ENCODE results near the gene PYCARD.

Gene PYCARD

GRCh38 chr16:31238041-31238440 lies 35.5 kb upstream of the PYCARD start:
- no peak overlapping the region for H3K4me2 ChIP-seq (ENCODE audit: low read length, poor library complexity, severe bottlenecking)
- no peak overlapping the region for H3K18ac ChIP-seq (ENCODE audit: low read depth in 1 of 2, low read length in 2 of 2)
- H2AK5ac ChIP-seq (ENCODE audit: low read length, severe bottlenecking): no peak overlapping the region
- peaks cover 5% of the 10 kb centered on the region for H3K9me3 ChIP-seq (ENCODE audit: control insufficient read depth, low read length)
- H3K4ac ChIP-seq (ENCODE audit: low read depth in 1 of 2, low read length in 2 of 2): no peak overlapping the region
- H3K27ac ChIP-seq (ENCODE audit: low read length, poor library complexity, severe bottlenecking): no peak overlapping the region
- no peak overlapping the region for H3K4me3 ChIP-seq (ENCODE audit: insufficient read depth in 1 of 2, low read depth in 1 of 2, low read length in 2 of 2)
- no peak for DNase-seq
- H2BK12ac ChIP-seq (ENCODE audit: low read length in 2 of 2): no peak overlapping the region
- H4K91ac ChIP-seq (ENCODE audit: low read length): no peak overlapping the region
- H3K9ac ChIP-seq (ENCODE audit: low read length): no peak overlapping the region
- H3K79me1 ChIP-seq (replicated peaks; ENCODE audit: low read length, poor library complexity, severe bottlenecking): no peaks in the 10 kb centered on the region
- H3K27me3 ChIP-seq (ENCODE audit: control insufficient read depth in 1 of 2, insufficient read depth in 1 of 2, low read length in 2 of 2): peaks cover 0 to 23% of the 10 kb centered on the region in 2 experiments
- H2BK5ac ChIP-seq (ENCODE audit: low read depth, low read length, poor library complexity, severe bottlenecking): no peak overlapping the region
- H4K8ac ChIP-seq (ENCODE audit: low read length): no peak overlapping the region
- no peaks in the 10 kb centered on the region for H3K4me1 ChIP-seq (ENCODE audit: control insufficient read depth, insufficient read depth, low read depth, low read length)
- no peak overlapping the region for H2AFZ ChIP-seq (ENCODE audit: low read depth, low read length)
- no peak overlapping the region for H3K23ac ChIP-seq (ENCODE audit: low read length in 2 of 2)
- H2BK120ac ChIP-seq (ENCODE audit: low read depth, low read length): no peak overlapping the region
- no peak overlapping the region for H3K14ac ChIP-seq (ENCODE audit: low read length in 2 of 2)
- no peaks in the 10 kb centered on the region for H3K36me3 ChIP-seq (ENCODE audit: control insufficient read depth in 1 of 2, insufficient read depth in 2 of 2, low read depth in 1 of 2, low read length in 2 of 2)
- H2BK15ac ChIP-seq (ENCODE audit: low read depth, poor library complexity, severe bottlenecking): no peak overlapping the region
- 73% methylated on average over 2 of the region's 4 CpGs for WGBS

- Histone ChIP-seq H2BK5ac (ENCODE audit: low read depth, low read length, poor library complexity, severe bottlenecking) (no peak overlapping the region), H2BK120ac (ENCODE audit: low read depth, low read length) (no peak overlapping the region), H3K4me3 (ENCODE audit: insufficient read depth in 1 of 2, low read depth in 1 of 2, low read length in 2 of 2) (no peak overlapping the region), H3K27ac (ENCODE audit: low read length, poor library complexity, severe bottlenecking) (no peak overlapping the region), H3K27me3 (ENCODE audit: control insufficient read depth in 1 of 2, insufficient read depth in 1 of 2, low read length in 2 of 2) (no peaks in the 10 kb centered on the region), H3K4me1 (ENCODE audit: control insufficient read depth, insufficient read depth, low read depth, low read length) (no peaks in the 10 kb centered on the region), H4K8ac (ENCODE audit: low read length) (no peak overlapping the region), H3K4me2 (ENCODE audit: low read length, poor library complexity, severe bottlenecking) (no peak overlapping the region), H3K4ac (ENCODE audit: low read depth in 1 of 2, low read length in 2 of 2) (no peak overlapping the region), H2BK12ac (ENCODE audit: low read length in 2 of 2) (no peak overlapping the region), H4K91ac (ENCODE audit: low read length) (no peak overlapping the region), H2BK15ac (ENCODE audit: low read depth, poor library complexity, severe bottlenecking) (no peak overlapping the region), H3K9me3 (ENCODE audit: control insufficient read depth, low read length) (no peaks in the 10 kb centered on the region), H3K36me3 (ENCODE audit: control insufficient read depth in 1 of 2, insufficient read depth in 2 of 2, low read depth in 1 of 2, low read length in 2 of 2) (no peaks in the 10 kb centered on the region), H2AFZ (ENCODE audit: low read depth, low read length) (no peak overlapping the region), H3K79me1 (replicated peaks; ENCODE audit: low read length, poor library complexity, severe bottlenecking) (no peaks in the 10 kb centered on the region), H3K23ac (ENCODE audit: low read length in 2 of 2) (no peak overlapping the region), H3K9ac (ENCODE audit: low read length) (no peak overlapping the region), H3K18ac (ENCODE audit: low read depth in 1 of 2, low read length in 2 of 2) (no peak overlapping the region), H3K14ac (ENCODE audit: low read length in 2 of 2) (no peak overlapping the region), H2AK5ac (ENCODE audit: low read length, severe bottlenecking) (no peak overlapping the region)
- DNase-seq: no peak
- WGBS: 85% methylated on average over 10 of the region's 10 CpGs
Observed at GRCh38 chr16:31229501-31229900, 26.9 kb upstream of the PYCARD start.

DNA sequence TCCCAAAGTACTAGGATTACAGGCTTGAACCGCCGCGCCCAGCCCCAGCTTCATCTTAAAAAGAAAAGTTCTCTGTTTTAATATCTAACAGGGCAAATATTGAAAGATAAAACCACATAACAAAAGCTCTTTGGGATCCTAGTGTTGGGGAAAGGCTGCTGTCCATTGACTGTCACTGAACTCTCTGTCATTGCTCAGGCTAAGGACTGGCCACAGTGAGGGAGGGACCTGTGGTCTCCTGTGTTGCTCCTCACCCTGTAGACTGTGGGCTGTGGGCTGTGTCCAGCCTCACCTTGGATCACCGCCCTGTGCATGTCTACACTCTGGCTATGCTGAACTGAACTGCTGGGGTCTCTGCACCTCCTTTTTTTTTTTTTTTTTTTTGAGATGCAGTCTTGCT lies 25.6 kb upstream of the PYCARD start:
- Histone ChIP-seq H2BK5ac (ENCODE audit: low read depth, low read length, poor library complexity, severe bottlenecking) (no peak overlapping the region), H3K9me3 (ENCODE audit: control insufficient read depth, low read length) (no peaks in the 10 kb centered on the region), H4K91ac (ENCODE audit: low read length) (no peak overlapping the region), H3K4me2 (ENCODE audit: low read length, poor library complexity, severe bottlenecking) (no peak overlapping the region), H3K23ac (ENCODE audit: low read length in 2 of 2) (no peak overlapping the region), H2BK15ac (ENCODE audit: low read depth, poor library complexity, severe bottlenecking) (no peak overlapping the region), H3K27ac (ENCODE audit: low read length, poor library complexity, severe bottlenecking) (no peak overlapping the region), H3K14ac (ENCODE audit: low read length in 2 of 2) (no peak overlapping the region), H3K36me3 (ENCODE audit: control insufficient read depth in 1 of 2, insufficient read depth in 2 of 2, low read depth in 1 of 2, low read length in 2 of 2) (no peaks in the 10 kb centered on the region), H3K18ac (ENCODE audit: low read depth in 1 of 2, low read length in 2 of 2) (no peak overlapping the region), H4K8ac (ENCODE audit: low read length) (no peak overlapping the region), H3K79me1 (replicated peaks; ENCODE audit: low read length, poor library complexity, severe bottlenecking) (no peaks in the 10 kb centered on the region), H3K9ac (ENCODE audit: low read length) (no peak overlapping the region), H2AFZ (ENCODE audit: low read depth, low read length) (no peak overlapping the region), H2BK120ac (ENCODE audit: low read depth, low read length) (no peak overlapping the region), H3K27me3 (ENCODE audit: control insufficient read depth in 1 of 2, insufficient read depth in 1 of 2, low read length in 2 of 2) (peaks cover 0 to 1% of the 10 kb centered on the region in 2 experiments), H3K4me3 (ENCODE audit: insufficient read depth in 1 of 2, low read depth in 1 of 2, low read length in 2 of 2) (no peak overlapping the region), H2BK12ac (ENCODE audit: low read length in 2 of 2) (no peak overlapping the region), H3K4ac (ENCODE audit: low read depth in 1 of 2, low read length in 2 of 2) (no peak overlapping the region), H3K4me1 (ENCODE audit: control insufficient read depth, insufficient read depth, low read depth, low read length) (no peaks in the 10 kb centered on the region), H2AK5ac (ENCODE audit: low read length, severe bottlenecking) (no peak overlapping the region)
- DNase-seq: no peak
- 100% methylated on average over 1 of the region's 4 CpGs for WGBS

DNA sequence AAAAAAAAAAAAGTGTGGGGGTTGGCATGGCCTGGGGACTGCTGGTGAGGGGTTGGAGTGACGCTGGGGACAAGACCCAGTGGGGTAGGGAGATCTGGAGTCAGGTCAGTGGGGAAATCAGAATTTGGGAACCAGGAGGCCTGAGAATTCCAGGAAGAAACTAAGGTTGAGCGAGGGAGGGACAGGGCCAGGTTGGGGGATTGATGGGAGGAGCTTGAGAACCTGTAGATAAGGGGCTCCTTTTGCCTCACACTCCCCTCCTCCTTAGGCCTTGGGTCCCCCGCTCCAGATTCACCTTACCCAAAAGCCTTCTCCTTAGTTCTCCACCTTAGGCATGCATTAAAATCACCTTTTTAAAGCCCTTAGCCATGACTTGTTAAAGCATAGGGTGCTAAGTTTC lies 22.6 kb upstream of the PYCARD start:
- no peak for DNase-seq
- no peaks in the 10 kb centered on the region for H3K4me1 ChIP-seq (ENCODE audit: control insufficient read depth, insufficient read depth, low read depth, low read length)
- WGBS: 80% methylated on average over 2 of the region's 3 CpGs
- H2AK5ac ChIP-seq (ENCODE audit: low read length, severe bottlenecking): no peak overlapping the region
- H3K36me3 ChIP-seq (ENCODE audit: control insufficient read depth in 1 of 2, insufficient read depth in 2 of 2, low read depth in 1 of 2, low read length in 2 of 2): no peaks in the 10 kb centered on the region
- no peak overlapping the region for H3K4me3 ChIP-seq (ENCODE audit: insufficient read depth in 1 of 2, low read depth in 1 of 2, low read length in 2 of 2)
- H3K79me1 ChIP-seq (replicated peaks; ENCODE audit: low read length, poor library complexity, severe bottlenecking): no peaks in the 10 kb centered on the region
- H3K4me2 ChIP-seq (ENCODE audit: low read length, poor library complexity, severe bottlenecking): no peak overlapping the region
- peaks cover 13 to 18% of the 10 kb centered on the region in 2 experiments for H3K27me3 ChIP-seq (ENCODE audit: control insufficient read depth in 1 of 2, insufficient read depth in 1 of 2, low read length in 2 of 2)
- H2BK5ac ChIP-seq (ENCODE audit: low read depth, low read length, poor library complexity, severe bottlenecking): no peak overlapping the region
- no peak overlapping the region for H4K91ac ChIP-seq (ENCODE audit: low read length)
- H3K9me3 ChIP-seq (ENCODE audit: control insufficient read depth, low read length): no peaks in the 10 kb centered on the region
- H2BK120ac ChIP-seq (ENCODE audit: low read depth, low read length): no peak overlapping the region
- H2BK12ac ChIP-seq (ENCODE audit: low read length in 2 of 2): no peak overlapping the region
- no peak overlapping the region for H3K23ac ChIP-seq (ENCODE audit: low read length in 2 of 2)
- H2AFZ ChIP-seq (ENCODE audit: low read depth, low read length): no peak overlapping the region
- no peak overlapping the region for H3K18ac ChIP-seq (ENCODE audit: low read depth in 1 of 2, low read length in 2 of 2)
- no peak overlapping the region for H3K27ac ChIP-seq (ENCODE audit: low read length, poor library complexity, severe bottlenecking)
- no peak overlapping the region for H3K14ac ChIP-seq (ENCODE audit: low read length in 2 of 2)
- H4K8ac ChIP-seq (ENCODE audit: low read length): no peak overlapping the region
- no peak overlapping the region for H3K4ac ChIP-seq (ENCODE audit: low read depth in 1 of 2, low read length in 2 of 2)
- H3K9ac ChIP-seq (ENCODE audit: low read length): no peak overlapping the region
- H2BK15ac ChIP-seq (ENCODE audit: low read depth, poor library complexity, severe bottlenecking): no peak overlapping the region

All from mesenchymal stem cell (in vitro differentiated cells and primary cell).